DND-41 (cell line): ENCODE data around the gene U2SURP.

Experiments
- CTCF ChIP-seq: IDR thresholded peaks from 2 replicates; pipeline ENCODE4 v1.5.1; 2012; ENCODE audit warnings: borderline replicate concordance, low read length, moderate library complexity, mild to moderate bottlenecking; ENCODE audit not compliant: poor library complexity, severe bottlenecking; ENCODE audit errors: extremely low read depth
- EZH2 ChIP-seq: IDR thresholded peaks from 3 replicates; pipeline ENCODE4 v1.6.1; 2012; ENCODE audit warnings: borderline replicate concordance, low read depth, mild to moderate bottlenecking, moderate library complexity, low read length, inconsistent platforms; ENCODE audit not compliant: severe bottlenecking

GRCh38 chr3:143105170-143105569 lies 103.8 kb downstream of the U2SURP start:
- TF ChIP-seq CTCF (no peak), EZH2 (no peak)
